GM21786 (cell line): ENCODE results near the gene CACNB1.
A peak's percentile ranks its signal among the peaks of the same experiment; 100 is the strongest.

Experiments
- ATAC-seq: cut with Tn5 transposase; IDR thresholded peaks from one replicate; pipeline ENCODE4 v1.9.1; 2021; ENCODE audit not compliant: unreplicated experiment

CACNB1 gene

DNA sequence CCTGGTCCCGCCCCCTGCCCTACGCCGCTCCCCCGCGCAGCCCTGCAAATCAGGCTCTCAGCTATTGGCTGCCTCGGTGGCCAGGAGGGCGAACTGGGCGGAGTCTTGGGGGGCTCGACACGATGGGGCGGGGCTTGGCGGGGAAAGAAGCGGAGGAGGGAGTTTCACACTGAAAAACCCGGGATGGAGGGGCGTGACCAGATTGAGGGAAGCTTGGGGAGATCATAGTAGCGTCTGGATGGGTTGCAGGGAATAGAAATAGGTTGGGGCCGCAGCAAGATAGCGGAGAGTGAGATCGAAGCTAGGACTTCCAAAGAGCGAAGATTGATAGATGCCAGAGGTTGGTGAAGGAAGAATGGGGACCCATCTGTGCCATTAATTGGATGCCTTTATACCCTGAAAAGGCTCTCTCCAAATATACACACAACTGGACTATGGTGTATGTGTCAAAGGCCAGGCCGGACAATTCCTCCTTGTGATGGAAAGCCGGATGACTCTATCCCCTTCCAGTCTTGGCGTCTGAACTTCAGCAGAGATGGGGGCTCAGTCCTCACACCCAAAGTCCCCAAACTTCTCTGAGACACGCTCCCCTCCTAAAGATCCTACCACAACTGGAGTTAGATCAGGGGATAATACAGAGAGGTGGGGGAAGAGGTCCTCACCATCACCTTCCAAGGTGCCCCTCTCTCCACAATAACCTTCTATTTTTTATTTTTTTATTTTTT is 28.7 kb upstream of the CACNB1 start:
- no peak for ATAC-seq

DNA sequence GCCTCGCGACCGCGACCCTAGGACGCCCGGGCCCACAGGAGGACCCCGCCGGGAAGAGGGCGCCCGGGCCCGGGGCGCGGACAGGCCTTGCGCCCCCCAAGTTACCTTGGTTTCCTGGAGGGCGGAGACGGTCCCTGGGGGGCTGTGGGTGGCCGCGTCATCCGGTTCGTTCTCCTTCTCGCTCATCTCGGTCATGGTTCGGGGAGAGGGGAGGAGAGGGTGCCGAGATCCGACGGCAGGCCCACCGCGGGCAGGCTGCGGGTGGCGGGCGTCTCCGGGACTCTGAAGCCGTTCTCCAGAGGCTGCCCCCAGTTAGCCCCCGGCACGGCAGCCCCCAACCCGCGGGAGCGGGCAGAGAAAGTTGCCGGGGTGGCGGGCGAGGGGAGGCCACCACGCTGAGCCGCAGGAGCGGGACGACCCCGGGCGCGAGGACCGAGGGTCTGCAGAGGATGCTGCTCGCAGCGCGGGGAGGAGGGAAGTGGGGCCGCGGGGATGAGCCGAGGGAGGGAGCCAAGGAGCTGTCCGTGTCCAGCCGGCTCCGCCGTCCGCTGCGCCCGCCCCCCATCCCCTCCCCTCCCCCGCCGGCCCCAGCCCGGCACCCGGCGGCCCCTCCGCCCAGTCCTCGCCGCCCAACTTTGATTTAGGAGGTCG is 28.0 kb upstream of the CACNB1 start, which contains the start of gene STAC2:
Gene STAC2, minus strand, starts transcription at position 638 of the 651 bp plus-strand sequence. Its CDS starts 443 bp downstream, at position 195.
- no peak for ATAC-seq

DNA sequence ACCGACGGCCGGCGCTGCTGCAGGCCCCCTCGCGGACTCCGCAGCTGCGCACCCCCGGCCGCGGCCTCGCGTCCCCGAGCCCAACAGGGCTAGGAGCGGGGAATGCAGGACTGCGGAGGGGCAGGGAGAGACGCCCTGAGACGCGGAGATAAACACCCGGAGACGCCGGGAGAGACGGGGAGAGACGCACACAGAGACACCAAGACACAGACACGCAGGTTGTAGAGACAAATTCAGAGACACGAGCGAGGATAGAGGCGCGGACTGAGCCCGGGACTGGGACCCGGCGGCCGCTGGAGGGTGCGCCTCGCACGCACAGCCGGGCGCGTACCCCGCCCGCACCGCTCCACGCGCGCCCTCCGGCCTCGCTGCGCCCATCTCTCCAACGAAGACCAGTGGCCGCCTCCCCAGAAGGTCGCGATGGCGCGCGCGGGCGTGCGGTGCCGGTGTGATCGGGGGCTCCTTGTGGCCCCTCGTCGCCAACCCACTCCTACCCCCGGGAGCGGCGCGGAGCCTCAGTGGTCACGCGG is 27.4 kb upstream of the CACNB1 start:
- ATAC-seq: no peak

DNA sequence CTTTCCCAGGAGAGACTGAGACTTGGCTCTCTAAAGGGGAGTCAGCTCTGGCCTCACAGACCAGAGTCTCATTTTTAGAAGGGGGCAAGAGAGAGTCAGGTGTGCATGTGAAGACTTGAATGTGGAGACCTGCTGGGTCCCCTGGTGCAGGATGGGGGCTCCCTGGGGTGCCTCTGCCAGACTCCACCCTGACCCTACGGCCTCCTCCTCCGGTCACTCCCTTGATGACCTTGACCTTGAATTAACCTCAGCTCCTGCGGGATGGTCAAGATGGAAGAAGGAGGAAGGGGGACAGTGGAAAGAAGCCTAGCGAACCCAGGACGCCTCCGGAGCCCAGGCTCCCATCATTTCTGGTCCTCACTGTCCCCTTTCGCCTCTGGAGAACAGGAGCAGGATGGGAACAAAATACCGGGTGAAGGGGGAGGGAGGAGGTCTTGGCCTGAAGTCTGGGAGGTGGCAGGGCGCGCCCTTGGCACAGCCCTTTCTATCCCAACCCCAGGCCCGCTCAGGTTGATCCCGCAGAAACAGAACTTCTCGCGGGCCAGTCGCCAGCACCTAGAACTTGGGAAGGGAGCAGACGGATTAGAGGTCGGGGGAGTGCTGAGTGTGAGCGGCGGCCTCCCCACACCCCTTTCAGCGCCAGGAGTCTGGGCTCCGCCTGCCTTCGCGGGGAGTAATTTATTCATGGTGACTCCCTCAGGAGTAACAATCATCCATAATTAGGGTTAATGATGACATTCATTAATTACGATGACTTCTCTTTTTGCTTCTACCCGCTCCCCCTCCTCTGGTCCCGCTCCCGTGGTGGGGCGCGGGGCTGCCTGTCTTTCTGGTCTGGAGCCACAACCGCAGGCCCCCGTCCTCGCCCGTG is 26.7 kb upstream of the CACNB1 start:
- no peak for ATAC-seq

- ATAC-seq: no peak
Observed at GRCh38 chr17:39222866-39223834, 25.7 kb upstream of the CACNB1 start.

DNA sequence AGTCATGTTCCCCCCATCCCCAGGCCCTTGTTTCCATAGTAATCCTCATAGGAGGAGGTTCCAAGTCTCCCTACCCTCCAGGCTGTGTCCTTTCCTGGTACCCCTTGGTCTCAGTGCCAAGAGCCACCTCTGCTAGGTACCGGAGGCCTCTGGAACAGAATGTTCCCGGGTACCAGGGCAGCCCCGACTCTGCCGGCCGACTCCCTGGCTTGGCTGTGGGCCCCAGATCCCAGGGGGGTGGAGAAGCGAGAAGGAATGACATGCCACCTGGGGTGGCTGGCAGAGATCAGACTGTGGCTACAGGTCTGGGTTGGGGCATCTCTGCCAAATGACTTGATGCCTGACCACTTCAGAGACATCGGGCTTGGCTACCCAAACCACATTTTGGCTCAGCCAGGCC is 24.7 kb upstream of the CACNB1 start:
- no peak for ATAC-seq

DNA sequence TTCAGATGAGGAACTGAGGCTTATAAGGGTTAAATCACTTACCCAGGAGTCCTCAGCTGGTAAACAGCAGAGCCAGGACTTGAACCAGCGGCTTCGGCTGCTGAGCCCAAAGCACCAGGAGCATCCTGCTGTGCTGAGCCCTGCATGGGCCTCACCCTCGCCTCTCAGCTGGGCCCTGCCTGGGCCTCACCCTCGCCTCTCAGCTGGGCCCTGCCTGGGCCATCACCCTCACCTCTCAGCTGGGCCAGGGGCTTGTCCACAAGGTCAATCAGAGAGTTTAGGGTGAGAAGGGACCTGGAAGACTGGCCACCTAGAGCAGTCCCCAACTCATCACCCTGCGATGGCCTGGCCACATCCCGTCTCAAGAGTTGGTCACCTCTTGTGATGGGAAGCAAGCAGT is 24.1 kb upstream of the CACNB1 start:
- ATAC-seq: no peak

DNA sequence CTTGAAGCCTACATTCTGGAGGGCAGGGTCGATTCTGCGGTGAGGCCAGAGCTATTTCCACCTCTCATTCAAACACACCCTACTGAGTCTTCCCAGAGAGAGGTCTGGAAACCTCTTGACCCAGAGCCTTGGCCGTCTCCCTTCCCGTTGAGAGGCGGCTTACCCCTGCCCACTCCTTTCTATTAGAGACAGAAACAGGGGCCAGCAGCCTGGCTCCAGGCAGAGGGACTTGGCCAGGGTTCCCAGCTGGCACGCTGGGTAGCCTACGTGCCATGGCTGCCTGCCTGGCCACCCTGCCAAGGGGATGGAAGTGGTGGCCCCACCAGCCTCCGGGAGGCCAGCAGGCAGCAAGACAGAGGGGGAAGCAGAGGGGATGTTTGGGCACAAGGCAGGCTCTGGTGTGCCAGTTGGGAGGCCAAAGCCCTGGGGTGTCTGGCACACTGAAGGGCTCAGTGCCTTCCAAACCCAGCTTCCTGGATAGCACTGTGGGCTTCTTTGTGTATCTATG is 22.2 kb upstream of the CACNB1 start:
- no peak for ATAC-seq

GRCh38 chr17:39218906-39219305 is 21.4 kb upstream of the CACNB1 start:
- no peak for ATAC-seq

GRCh38 chr17:39217734-39218369 is 20.4 kb upstream of the CACNB1 start:
- ATAC-seq: no peak

DNA sequence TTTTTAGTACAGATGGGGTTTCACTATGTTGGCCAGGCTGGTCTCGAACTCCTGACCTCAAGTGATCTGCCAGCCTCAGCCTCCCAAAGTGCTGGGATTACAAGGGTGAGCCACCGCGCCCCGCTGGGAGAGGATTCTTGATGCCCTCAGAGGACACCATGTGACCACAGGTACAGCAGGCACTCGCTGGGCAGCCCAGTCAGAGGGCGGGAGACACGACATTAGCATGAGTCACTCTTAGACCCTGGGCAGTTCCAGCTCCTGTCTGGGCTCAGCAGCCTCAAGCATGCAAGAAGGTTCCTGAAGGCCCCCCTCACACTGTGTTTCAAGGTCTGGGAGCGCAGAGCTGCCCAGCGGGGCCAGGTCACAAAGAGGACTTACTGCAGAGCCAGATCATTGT is 16.4 kb upstream of the CACNB1 start:
- no peak for ATAC-seq

DNA sequence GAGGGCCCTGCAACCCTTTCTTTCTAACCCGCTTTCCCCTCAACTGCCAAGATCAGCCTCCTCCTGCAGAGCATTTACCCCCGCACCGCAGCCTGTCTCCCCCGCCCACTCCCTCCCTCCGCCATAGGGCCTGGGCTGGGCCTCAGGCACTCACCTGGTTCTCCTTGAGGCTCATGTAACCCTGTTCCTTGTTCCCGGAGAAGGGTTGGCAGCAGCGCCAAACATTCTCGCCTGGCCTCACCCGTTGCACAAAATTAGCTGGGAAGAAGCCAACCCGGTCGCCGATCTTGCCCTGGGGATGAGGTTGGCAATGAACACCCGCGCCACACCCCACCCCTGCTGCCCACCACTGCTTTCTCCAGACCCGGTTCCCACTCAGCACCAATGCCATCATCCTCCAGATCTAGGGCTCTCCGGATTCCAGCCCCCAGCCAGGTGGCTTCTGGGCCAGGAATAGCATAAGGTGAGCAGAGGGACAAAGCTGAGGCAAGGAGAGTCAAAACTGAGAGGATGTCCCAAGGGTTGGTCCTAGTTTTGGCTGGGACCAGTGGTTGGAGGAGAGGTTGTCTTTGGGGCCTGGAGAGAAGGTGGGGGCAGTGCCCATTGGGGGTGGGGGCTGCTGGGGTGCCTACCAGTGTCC is 15.5 kb upstream of the CACNB1 start:
- ATAC-seq: no peak

DNA sequence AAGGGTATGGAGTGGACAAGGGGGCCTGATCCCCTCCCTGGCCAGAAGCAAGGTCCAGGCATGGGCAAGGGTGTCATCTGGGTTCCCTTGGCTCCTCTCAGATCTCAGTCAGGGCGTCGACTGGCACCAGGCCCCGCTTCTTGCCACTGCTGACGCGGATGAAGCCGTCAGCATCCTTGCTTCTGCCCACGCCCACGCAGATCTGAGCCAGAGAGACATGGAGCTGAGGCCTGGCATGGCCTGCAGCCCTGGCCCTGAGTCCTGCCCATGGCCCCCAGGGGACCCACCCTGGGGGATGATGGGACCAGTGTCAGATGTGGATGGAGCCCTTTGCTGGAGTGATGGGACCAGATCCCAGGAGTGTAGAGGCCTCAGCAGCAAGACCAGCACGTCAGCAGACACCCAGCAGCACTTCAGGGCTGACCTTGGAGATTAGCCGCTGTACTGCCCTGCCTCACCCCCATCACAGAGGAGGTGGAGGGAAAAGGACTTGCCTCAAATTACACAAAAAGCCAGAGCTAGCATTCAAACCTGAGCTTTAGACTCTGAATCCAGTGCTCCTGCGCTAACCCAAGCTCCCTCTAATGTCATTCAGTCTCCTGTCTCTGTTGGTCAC is 14.8 kb upstream of the CACNB1 start:
- no peak for ATAC-seq

DNA sequence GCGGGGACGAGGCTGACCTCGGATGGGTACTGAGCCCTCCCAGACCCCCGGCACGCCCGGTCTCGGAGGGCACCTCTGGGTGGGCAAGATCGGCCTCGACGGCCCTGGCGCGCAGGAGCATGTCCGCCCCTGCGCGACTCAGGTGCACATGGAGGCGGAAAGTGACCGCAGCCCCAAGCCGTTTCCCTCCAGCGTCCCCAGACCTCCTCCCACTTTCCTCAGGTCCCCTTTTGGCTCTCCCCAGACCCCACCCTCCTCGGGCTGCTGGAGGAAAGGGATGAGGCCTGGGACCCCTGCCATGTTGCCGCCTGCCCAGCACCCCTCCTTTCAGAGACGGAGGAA is 12.6 kb upstream of the CACNB1 start:
- no peak for ATAC-seq

GRCh38 chr17:39209317-39210092 is 12.0 kb upstream of the CACNB1 start:
- ATAC-seq: no peak

DNA sequence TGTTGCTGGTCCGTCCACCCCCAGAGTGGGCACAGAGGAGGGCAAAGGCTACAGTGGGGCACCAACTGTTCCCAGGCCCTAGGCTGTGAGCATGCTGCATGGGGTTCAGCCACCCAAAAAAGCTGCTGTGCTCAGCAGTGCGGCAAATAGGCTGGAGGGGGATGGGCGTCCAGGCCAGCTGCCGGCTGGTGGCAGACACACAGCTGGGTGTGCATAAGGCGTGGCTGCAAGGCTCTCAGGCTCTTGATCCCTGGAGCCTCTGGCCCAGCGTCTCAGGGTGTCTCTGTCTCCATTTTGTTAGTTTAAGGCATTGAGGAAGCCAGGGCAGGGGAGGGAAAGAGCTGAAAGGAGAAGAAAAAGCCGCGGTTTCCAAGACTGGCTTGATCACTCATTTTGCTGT is 11.4 kb upstream of the CACNB1 start:
- peak; percentile 46 for ATAC-seq

DNA sequence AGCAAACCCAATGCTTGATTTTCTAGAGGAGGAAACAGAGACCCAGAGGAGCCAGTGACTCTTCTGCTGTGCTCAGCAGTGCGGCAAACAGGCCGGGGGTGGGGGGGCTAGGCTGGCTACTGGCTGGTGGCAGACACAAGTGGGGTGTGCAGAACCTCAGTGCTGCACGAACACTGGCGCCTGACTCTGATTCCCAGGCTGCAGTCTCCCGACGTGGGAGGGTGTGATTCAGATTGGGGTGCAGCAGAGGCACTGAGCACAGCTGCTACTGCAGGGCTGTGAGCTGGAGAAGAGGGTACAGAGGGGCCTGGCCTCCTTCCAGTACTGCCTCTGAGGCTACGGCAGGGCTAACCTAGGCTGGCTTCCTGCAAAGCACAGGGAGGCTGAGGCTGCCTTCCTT is 10.7 kb upstream of the CACNB1 start:
- ATAC-seq: no peak

DNA sequence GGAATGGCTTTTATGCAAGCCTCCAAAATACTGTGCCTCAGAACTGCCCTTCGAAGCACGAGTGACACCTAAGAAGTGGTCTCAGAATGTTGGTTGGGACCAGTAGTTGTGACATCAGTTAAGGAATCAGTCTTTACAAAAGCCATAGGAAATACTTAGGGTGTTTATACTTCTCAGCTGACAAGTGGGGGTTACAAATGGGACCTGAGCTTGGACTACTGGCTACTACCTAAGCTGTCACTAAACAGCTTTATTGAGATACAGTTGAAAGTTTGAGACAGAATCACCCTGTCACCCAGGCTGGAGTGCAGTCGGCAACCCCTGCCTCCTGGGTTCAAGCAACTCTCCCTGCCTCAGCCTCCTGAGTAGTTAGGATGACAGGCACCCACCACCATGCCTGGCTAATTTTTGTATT is 7.7 kb upstream of the CACNB1 start:
- no peak for ATAC-seq
